ENCODE measurements around the gene IDUA.

- TF ChIP-seq CTCF (IDR thresholded peaks at IDR 0.05) (no peak), EP300 (IDR thresholded peaks at IDR 0.05) (no peak), POLR2AphosphoS5 (IDR thresholded peaks at IDR 0.05) (no peak), POLR2A (IDR thresholded peaks at IDR 0.05; ENCODE audit: low read depth) (no peak)
These were observed 37.9 kb upstream of the IDUA start for GRCh38 chr4:948936-949300.
